Neural crest cell (in vitro differentiated cells): ENCODE results near the gene ZNF469. TPM values are rescaled to one million over a fixed set of nuclear protein-coding genes. Genes with fewer than 3 reads are reported as not detected.

Experiments used
- DNase-seq: peaks from one replicate; pipeline ENCODE4 v3.0.0; 2021; ENCODE audit warnings: low read depth, mixed read lengths, low spot score
- H3K27ac Mint-ChIP-seq: one replicate; pipeline ENCODE4 v1.8.0; 2021; ENCODE audit warnings: mild to moderate bottlenecking, mixed read lengths; ENCODE audit not compliant: unreplicated experiment
- H3K27me3 Mint-ChIP-seq: 2 replicates; pipeline ENCODE4 v1.8.0; 2021; ENCODE audit warnings: low read depth, mild to moderate bottlenecking, mixed read lengths
- H3K36me3 Mint-ChIP-seq: 2 replicates; pipeline ENCODE4 v1.8.0; 2021; ENCODE audit warnings: low read depth, mild to moderate bottlenecking, mixed read lengths
- H3K4me1 Mint-ChIP-seq: 2 replicates; pipeline ENCODE4 v1.8.0; 2021; ENCODE audit warnings: mixed read lengths
- H3K4me3 Mint-ChIP-seq: one replicate; pipeline ENCODE4 v1.8.0; 2021; ENCODE audit warnings: mild to moderate bottlenecking, mixed read lengths
- H3K9me3 Mint-ChIP-seq: 2 replicates; pipeline ENCODE4 v1.8.0; 2021; ENCODE audit warnings: mixed read lengths
- CTCF ChIP-seq: fragments of 200-600 bp; sonication (generic); conservative IDR thresholded peaks from 2 replicates; pipeline ENCODE4 v1.5.0; 2021; ENCODE audit warnings: antibody characterized with exemption, mild to moderate bottlenecking
- total RNA-seq: library from RNA; stranded (reverse); gene quantifications from 2 replicates; pipeline ENCODE4 v1.2.1, GENCODE V29; 2021

The ZNF469 gene
- total RNA-seq, 1 donor from 2014 or later: 0.58 TPM

- Mint-ChIP-seq H3K27me3 (peaks cover 5% of the 10 kb centered on the region), H3K36me3 (no peaks in the 10 kb centered on the region), H3K9me3 (no peaks in the 10 kb centered on the region), H3K4me1 (peaks cover 9% of the 10 kb centered on the region), H3K4me3 (no peak overlapping the region), H3K27ac (no peak overlapping the region)
- DNase-seq: no peak
- TF ChIP-seq CTCF: no peak
Observed at GRCh38 chr16:88366032-88366703, 16.6 kb upstream of the ZNF469 start.

DNA sequence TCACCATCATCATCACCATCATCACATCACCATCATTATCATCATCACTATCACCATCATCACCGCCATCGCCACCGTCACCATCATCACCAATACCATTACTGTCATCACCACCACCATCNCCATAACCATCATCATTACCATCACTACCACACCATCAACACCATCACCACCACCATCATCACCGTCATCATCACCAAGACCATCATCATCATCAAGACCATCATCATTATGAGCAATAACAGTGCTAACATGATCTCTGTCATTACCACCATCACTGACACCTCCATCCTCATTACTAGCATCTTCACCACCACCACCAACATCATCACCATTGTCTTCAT is 16.1 kb upstream of the ZNF469 start:
- DNase-seq: no peak
- Mint-ChIP-seq H3K4me1 (peaks cover 9% of the 10 kb centered on the region), H3K27me3 (peaks cover 3% of the 10 kb centered on the region), H3K27ac (no peak overlapping the region), H3K9me3 (no peaks in the 10 kb centered on the region), H3K36me3 (no peaks in the 10 kb centered on the region), H3K4me3 (no peak overlapping the region)
- TF ChIP-seq CTCF: no peak

GRCh38 chr16:88367560-88367959 is 15.2 kb upstream of the ZNF469 start:
- H3K9me3 Mint-ChIP-seq: no peaks in the 10 kb centered on the region
- H3K36me3 Mint-ChIP-seq: no peaks in the 10 kb centered on the region
- no peak for TF ChIP-seq CTCF
- H3K27ac Mint-ChIP-seq: no peak overlapping the region
- no peak for DNase-seq
- H3K4me3 Mint-ChIP-seq: no peak overlapping the region
- H3K4me1 Mint-ChIP-seq: peaks cover 9% of the 10 kb centered on the region
- peaks cover 3% of the 10 kb centered on the region for H3K27me3 Mint-ChIP-seq

DNA sequence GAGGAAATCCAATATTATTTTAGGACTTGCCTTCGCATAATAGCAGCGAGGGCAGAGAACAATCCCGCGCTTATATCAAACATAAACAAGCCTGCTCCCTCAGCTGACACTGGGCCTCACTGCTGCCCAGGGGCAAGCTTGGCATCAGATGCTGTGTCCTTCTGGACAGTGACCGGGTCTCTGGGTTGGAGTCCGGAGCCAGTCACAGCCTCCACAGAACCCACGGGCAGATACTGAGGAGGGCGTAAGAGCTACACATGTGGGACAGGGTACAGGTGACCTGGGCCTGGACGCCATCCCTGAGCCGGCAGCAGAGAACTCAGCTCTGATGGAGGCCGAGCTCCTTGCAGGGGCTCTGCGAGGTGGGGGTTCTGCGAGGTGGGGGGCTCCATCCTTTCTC is 14.7 kb upstream of the ZNF469 start:
- TF ChIP-seq CTCF: no peak
- DNase-seq: no peak
- Mint-ChIP-seq H3K27ac (no peak overlapping the region), H3K9me3 (no peaks in the 10 kb centered on the region), H3K4me1 (peaks cover 8% of the 10 kb centered on the region), H3K4me3 (no peak overlapping the region), H3K36me3 (no peaks in the 10 kb centered on the region), H3K27me3 (peaks cover 3% of the 10 kb centered on the region)

DNA sequence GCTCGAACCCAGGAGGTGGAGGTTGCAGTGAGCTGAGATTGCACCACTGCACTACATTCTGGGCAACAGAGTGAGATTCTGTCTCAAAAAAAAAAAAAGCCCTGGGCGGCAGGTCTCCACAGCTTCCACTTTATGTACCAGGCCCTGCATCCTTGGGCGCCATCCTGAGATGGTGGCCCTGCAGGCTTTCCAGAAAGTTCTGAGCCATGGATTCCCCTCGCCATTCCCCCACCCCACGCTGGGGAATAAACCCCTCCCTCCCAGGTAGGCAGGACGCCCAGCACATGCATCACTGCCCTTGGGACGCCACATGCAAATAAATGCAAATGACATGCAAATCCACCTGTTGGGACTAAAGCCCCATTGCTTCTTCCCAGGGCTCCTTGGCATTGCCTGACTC is 13.8 kb upstream of the ZNF469 start:
- TF ChIP-seq CTCF: no peak
- Mint-ChIP-seq H3K4me3 (no peak overlapping the region), H3K27me3 (peaks cover 3% of the 10 kb centered on the region), H3K9me3 (no peaks in the 10 kb centered on the region), H3K36me3 (no peaks in the 10 kb centered on the region), H3K4me1 (peaks cover 7% of the 10 kb centered on the region), H3K27ac (no peak overlapping the region)
- DNase-seq: no peak
